HEK293 (cell line): ENCODE data around the gene ACAD9.
A peak's percentile ranks its signal among the peaks of the same experiment; 100 is the strongest.

ENCODE experiments used
- CTCF ChIA-PET: fragments of 350-600 bp; formaldehyde crosslinking; extraction: SDS; loops from one replicate; lab custom pipeline; 2021; ENCODE audit warnings: antibody characterized with exemption; lab: Yijun Ruan, JAX
- POLR2A ChIA-PET: fragments of 300-600 bp; formaldehyde crosslinking; extraction: SDS; loops from one replicate; lab custom pipeline; 2020; ENCODE audit warnings: antibody characterized with exemption, inconsistent platforms; lab: Yijun Ruan, JAX
- H3K27ac ChIP-seq: fragments of 200-500 bp; sonication (Bioruptor generic); 2 replicates; pipeline ENCODE4 v1.5.1; 2014; ENCODE audit warnings: low read depth, low read length, control low read depth, inconsistent platforms; ENCODE audit errors: extremely low read depth
- H3K36me3 ChIP-seq, 2 experiments: fragments of 200-500 bp in 1 of 2; sonication (Bioruptor generic) in 1 of 2; 1 replicate in 1 of 2; 2 replicates in 1 of 2; pipeline ENCODE4 v1.5.1; 2014 to 2017; ENCODE audit warnings: inconsistent platforms in 2 of 2, low read length in 2 of 2; ENCODE audit not compliant: control insufficient read depth in 2 of 2, insufficient read depth in 1 of 2
- H3K4me1 ChIP-seq: fragments of 200-500 bp; sonication (Bioruptor generic); 2 replicates; pipeline ENCODE4 v1.5.1; 2014; ENCODE audit warnings: mild to moderate bottlenecking, low read length, inconsistent platforms; ENCODE audit not compliant: control insufficient read depth, insufficient read depth
- H3K4me3 ChIP-seq: 2 replicates; pipeline ENCODE4 v1.5.1; 2011; ENCODE audit warnings: low read depth, mild to moderate bottlenecking, control low read depth, low read length, moderate library complexity
- H3K9me3 ChIP-seq: fragments of 200-500 bp; sonication (Bioruptor generic); 2 replicates; pipeline ENCODE4 v1.5.1; 2014; ENCODE audit warnings: low read depth, low read length, inconsistent platforms; ENCODE audit not compliant: control insufficient read depth, insufficient read depth
- GLI2 ChIP-seq: fragments of 450-650 bp; formaldehyde crosslinking; IDR thresholded peaks from 2 replicates; pipeline ENCODE4; 2017; ENCODE audit warnings: missing biosample characterization, missing genetic modification characterization, low read depth, borderline replicate concordance
- GLIS2 ChIP-seq: fragments of 450-650 bp; formaldehyde crosslinking; IDR thresholded peaks from 2 replicates; pipeline ENCODE4 v1.5.1; 2016; ENCODE audit warnings: missing biosample characterization, missing genetic modification characterization
- KLF17 ChIP-seq: fragments of 450-650 bp; formaldehyde crosslinking; IDR thresholded peaks from 2 replicates; pipeline ENCODE4 v1.5.1; 2016; ENCODE audit warnings: missing biosample characterization, missing genetic modification characterization
- OSR2 ChIP-seq: fragments of 450-650 bp; formaldehyde crosslinking; IDR thresholded peaks from 2 replicates; pipeline ENCODE4 v1.5.1; 2016; ENCODE audit warnings: missing biosample characterization, missing genetic modification characterization
- SP2 ChIP-seq: fragments of 450-650 bp; formaldehyde crosslinking; IDR thresholded peaks from 2 replicates; pipeline ENCODE4 v1.5.1; 2016; ENCODE audit warnings: missing biosample characterization, missing genetic modification characterization
- ZBTB17 ChIP-seq: fragments of 450-650 bp; formaldehyde crosslinking; IDR thresholded peaks from 2 replicates; pipeline ENCODE4 v1.5.1; 2016; ENCODE audit warnings: missing biosample characterization, missing genetic modification characterization
- ZNF248 ChIP-seq: fragments of 450-650 bp; formaldehyde crosslinking; IDR thresholded peaks from 2 replicates; pipeline ENCODE4 v1.5.1; 2017; ENCODE audit warnings: missing biosample characterization, missing genetic modification characterization
- ZNF274 ChIP-seq, 2 experiments: fragments of 200-500 bp in 1 of 2; fragments of 450-650 bp in 1 of 2; sonication (Bioruptor generic) in 1 of 2; formaldehyde crosslinking in 1 of 2; IDR thresholded peaks; 2 replicates each; pipeline versions ENCODE4 v1.5.1 to v1.6.1; 2014 to 2016; ENCODE audit warnings: borderline replicate concordance in 1 of 2, inconsistent platforms in 1 of 2, low read length in 1 of 2, missing biosample characterization in 1 of 2, missing genetic modification characterization in 1 of 2
- ZNF529 ChIP-seq: fragments of 450-650 bp; formaldehyde crosslinking; IDR thresholded peaks from 2 replicates; pipeline ENCODE4 v1.5.1; 2017; ENCODE audit warnings: missing genetic modification characterization, missing biosample characterization; ENCODE audit not compliant: insufficient replicate concordance
- ZNF555 ChIP-seq: fragments of 450-650 bp; formaldehyde crosslinking; conservative IDR thresholded peaks from 2 replicates; pipeline ENCODE4 v1.5.1; 2017; ENCODE audit warnings: missing biosample characterization, mild to moderate bottlenecking, missing genetic modification characterization, inconsistent platforms
- ZNF629 ChIP-seq: fragments of 450-650 bp; formaldehyde crosslinking; IDR thresholded peaks from 2 replicates; pipeline ENCODE4 v1.5.1; 2017; ENCODE audit warnings: missing biosample characterization, missing genetic modification characterization
- ZNF692 ChIP-seq: fragments of 450-650 bp; formaldehyde crosslinking; IDR thresholded peaks from 2 replicates; pipeline ENCODE4 v1.5.1; 2016; ENCODE audit warnings: missing biosample characterization, missing genetic modification characterization
- TF ChIP-seq, protein P1 (sequence below): fragments of 450-650 bp; formaldehyde crosslinking; IDR thresholded peaks from 2 replicates; pipeline ENCODE4 v1.5.1; 2016; ENCODE audit warnings: missing biosample characterization, missing genetic modification characterization
- TF ChIP-seq, protein P2 (sequence below): fragments of 450-650 bp; formaldehyde crosslinking; IDR thresholded peaks from 2 replicates; pipeline ENCODE4 v1.5.1; 2016; ENCODE audit warnings: missing biosample characterization, missing genetic modification characterization
- TF ChIP-seq, protein P3 (sequence below): fragments of 450-650 bp; formaldehyde crosslinking; IDR thresholded peaks from 2 replicates; pipeline ENCODE4 v1.5.1; 2016; ENCODE audit warnings: missing biosample characterization, missing genetic modification characterization
- TF ChIP-seq, protein P4 (sequence below): fragments of 450-650 bp; formaldehyde crosslinking; IDR thresholded peaks from 2 replicates; pipeline ENCODE4 v1.5.1; 2016; ENCODE audit warnings: missing biosample characterization, missing genetic modification characterization
- TF ChIP-seq, protein P5 (sequence below): fragments of 450-650 bp; formaldehyde crosslinking; IDR thresholded peaks from 2 replicates; pipeline ENCODE4 v1.5.1; 2016; ENCODE audit warnings: missing biosample characterization, missing genetic modification characterization
- TF ChIP-seq, protein P6 (sequence below): fragments of 450-650 bp; formaldehyde crosslinking; IDR thresholded peaks from 2 replicates; pipeline ENCODE4 v1.5.1; 2017; ENCODE audit warnings: missing biosample characterization, missing genetic modification characterization

The ACAD9 gene

DNA sequence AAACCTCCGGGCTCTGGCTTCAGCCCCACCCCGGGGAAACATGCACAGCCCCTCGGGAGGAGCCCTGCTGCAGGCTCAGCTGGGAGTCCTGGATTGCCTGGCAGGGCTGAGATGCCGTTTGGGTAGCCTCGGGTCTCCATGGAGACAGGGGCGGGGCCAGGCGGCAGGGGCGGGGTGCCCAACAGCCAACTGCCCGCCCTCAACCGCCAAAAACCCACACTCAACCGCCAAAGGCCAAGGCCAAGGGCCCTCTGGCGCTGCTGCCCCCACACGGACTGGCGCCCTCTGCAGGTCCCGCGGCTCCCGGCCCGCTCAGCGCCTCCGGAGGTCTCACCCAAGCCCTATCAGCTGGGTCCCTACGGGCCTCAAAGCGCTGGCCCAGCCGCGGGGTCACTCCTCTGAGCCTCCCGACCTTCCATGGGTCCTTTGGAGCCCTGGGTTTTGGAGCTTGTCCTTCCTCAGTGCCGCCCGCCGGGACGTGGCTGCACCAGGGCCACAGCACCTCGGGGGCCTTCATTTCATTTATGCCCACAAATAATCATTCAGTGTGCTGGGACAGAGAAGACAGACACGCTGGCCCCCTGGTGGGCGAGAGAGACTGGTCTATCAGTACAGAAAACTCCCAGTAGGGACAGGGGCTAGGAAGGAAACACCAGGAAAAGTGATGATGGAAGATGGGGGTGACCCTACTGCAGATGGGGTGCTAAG lies 33.5 kb upstream of the ACAD9 start:
- Histone ChIP-seq H3K4me1 (peaks cover 4% of the 10 kb centered on the region), H3K9me3 (no peaks in the 10 kb centered on the region), H3K36me3 (no peaks in the 10 kb centered on the region), H3K27ac (peak overlapping the region; percentile 30; the same call in 1 of the 2 replicates), H3K4me3 (peak overlapping the region; percentile 16)
- POLR2A ChIA-PET = no interaction called here
- CTCF ChIA-PET = interaction anchor here (0.6 to 2.2 kb wide), 15 partner anchors 10 to 337 kb away, joined by 3 to 6 read pairs (median 4); no protein-coding TSS in a partner anchor
- TF ChIP-seq, protein P1, sequence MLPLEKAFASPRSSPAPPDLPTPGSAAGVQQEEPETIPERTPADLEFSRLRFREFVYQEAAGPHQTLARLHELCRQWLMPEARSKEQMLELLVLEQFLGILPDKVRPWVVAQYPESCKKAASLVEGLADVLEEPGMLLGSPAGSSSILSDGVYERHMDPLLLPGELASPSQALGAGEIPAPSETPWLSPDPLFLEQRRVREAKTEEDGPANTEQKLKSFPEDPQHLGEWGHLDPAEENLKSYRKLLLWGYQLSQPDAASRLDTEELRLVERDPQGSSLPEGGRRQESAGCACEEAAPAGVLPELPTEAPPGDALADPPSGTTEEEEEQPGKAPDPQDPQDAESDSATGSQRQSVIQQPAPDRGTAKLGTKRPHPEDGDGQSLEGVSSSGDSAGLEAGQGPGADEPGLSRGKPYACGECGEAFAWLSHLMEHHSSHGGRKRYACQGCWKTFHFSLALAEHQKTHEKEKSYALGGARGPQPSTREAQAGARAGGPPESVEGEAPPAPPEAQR = no peak
- TF ChIP-seq OSR2 (tag by site-specific recombination) (no peak), GLI2 (tag by site-specific recombination) (no peak), ZNF248 (tag by site-specific recombination) (no peak), ZNF692 (tag by site-specific recombination) (no peak), KLF17 (tag by site-specific recombination) (no peak), ZNF529 (tag by site-specific recombination) (no peak), ZBTB17 (tag by site-specific recombination) (0 out of 2 replicates have a peak, but pooled peaks have one; percentile 34), SP2 (peak; percentile 46), ZNF274 (IDR thresholded peaks at IDR 0.05; ENCODE audit: low read length) (no peak), ZNF274 (tag by site-specific recombination; IDR thresholded peaks at IDR 0.05; ENCODE audit: borderline replicate concordance) (no peak), ZNF629 (tag by site-specific recombination) (no peak), GLIS2 (peak; percentile 40; the same call in 1 of the 2 replicates), ZNF555 (tag by site-specific recombination) (no peak)
- TF ChIP-seq, protein P2, sequence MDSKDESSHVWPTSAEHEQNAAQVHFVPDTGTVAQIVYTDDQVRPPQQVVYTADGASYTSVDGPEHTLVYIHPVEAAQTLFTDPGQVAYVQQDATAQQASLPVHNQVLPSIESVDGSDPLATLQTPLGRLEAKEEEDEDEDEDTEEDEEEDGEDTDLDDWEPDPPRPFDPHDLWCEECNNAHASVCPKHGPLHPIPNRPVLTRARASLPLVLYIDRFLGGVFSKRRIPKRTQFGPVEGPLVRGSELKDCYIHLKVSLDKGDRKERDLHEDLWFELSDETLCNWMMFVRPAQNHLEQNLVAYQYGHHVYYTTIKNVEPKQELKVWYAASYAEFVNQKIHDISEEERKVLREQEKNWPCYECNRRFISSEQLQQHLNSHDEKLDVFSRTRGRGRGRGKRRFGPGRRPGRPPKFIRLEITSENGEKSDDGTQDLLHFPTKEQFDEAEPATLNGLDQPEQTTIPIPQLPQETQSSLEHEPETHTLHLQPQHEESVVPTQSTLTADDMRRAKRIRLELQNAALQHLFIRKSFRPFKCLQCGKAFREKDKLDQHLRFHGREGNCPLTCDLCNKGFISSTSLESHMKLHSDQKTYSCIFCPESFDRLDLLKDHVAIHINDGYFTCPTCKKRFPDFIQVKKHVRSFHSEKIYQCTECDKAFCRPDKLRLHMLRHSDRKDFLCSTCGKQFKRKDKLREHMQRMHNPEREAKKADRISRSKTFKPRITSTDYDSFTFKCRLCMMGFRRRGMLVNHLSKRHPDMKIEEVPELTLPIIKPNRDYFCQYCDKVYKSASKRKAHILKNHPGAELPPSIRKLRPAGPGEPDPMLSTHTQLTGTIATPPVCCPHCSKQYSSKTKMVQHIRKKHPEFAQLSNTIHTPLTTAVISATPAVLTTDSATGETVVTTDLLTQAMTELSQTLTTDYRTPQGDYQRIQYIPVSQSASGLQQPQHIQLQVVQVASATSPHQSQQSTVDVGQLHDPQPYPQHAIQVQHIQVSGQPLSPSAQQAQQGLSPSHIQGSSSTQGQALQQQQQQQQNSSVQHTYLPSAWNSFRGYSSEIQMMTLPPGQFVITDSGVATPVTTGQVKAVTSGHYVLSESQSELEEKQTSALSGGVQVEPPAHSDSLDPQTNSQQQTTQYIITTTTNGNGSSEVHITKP = no peak; the same call in 1 of the 2 replicates
- TF ChIP-seq, protein P3, sequence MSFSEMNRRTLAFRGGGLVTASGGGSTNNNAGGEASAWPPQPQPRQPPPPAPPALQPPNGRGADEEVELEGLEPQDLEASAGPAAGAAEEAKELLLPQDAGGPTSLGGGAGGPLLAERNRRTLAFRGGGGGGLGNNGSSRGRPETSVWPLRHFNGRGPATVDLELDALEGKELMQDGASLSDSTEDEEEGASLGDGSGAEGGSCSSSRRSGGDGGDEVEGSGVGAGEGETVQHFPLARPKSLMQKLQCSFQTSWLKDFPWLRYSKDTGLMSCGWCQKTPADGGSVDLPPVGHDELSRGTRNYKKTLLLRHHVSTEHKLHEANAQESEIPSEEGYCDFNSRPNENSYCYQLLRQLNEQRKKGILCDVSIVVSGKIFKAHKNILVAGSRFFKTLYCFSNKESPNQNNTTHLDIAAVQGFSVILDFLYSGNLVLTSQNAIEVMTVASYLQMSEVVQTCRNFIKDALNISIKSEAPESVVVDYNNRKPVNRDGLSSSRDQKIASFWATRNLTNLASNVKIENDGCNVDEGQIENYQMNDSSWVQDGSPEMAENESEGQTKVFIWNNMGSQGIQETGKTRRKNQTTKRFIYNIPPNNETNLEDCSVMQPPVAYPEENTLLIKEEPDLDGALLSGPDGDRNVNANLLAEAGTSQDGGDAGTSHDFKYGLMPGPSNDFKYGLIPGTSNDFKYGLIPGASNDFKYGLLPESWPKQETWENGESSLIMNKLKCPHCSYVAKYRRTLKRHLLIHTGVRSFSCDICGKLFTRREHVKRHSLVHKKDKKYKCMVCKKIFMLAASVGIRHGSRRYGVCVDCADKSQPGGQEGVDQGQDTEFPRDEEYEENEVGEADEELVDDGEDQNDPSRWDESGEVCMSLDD (tag by site-specific recombination) = no peak
- TF ChIP-seq, protein P4, sequence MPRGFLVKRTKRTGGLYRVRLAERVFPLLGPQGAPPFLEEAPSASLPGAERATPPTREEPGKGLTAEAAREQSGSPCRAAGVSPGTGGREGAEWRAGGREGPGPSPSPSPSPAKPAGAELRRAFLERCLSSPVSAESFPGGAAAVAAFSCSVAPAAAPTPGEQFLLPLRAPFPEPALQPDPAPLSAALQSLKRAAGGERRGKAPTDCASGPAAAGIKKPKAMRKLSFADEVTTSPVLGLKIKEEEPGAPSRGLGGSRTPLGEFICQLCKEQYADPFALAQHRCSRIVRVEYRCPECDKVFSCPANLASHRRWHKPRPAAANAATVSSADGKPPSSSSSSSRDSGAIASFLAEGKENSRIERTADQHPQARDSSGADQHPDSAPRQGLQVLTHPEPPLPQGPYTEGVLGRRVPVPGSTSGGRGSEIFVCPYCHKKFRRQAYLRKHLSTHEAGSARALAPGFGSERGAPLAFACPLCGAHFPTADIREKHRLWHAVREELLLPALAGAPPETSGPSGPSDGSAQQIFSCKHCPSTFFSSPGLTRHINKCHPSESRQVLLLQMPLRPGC = no peak
- TF ChIP-seq, protein P5, sequence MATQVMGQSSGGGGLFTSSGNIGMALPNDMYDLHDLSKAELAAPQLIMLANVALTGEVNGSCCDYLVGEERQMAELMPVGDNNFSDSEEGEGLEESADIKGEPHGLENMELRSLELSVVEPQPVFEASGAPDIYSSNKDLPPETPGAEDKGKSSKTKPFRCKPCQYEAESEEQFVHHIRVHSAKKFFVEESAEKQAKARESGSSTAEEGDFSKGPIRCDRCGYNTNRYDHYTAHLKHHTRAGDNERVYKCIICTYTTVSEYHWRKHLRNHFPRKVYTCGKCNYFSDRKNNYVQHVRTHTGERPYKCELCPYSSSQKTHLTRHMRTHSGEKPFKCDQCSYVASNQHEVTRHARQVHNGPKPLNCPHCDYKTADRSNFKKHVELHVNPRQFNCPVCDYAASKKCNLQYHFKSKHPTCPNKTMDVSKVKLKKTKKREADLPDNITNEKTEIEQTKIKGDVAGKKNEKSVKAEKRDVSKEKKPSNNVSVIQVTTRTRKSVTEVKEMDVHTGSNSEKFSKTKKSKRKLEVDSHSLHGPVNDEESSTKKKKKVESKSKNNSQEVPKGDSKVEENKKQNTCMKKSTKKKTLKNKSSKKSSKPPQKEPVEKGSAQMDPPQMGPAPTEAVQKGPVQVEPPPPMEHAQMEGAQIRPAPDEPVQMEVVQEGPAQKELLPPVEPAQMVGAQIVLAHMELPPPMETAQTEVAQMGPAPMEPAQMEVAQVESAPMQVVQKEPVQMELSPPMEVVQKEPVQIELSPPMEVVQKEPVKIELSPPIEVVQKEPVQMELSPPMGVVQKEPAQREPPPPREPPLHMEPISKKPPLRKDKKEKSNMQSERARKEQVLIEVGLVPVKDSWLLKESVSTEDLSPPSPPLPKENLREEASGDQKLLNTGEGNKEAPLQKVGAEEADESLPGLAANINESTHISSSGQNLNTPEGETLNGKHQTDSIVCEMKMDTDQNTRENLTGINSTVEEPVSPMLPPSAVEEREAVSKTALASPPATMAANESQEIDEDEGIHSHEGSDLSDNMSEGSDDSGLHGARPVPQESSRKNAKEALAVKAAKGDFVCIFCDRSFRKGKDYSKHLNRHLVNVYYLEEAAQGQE (tag by site-specific recombination) = no peak
- TF ChIP-seq, protein P6, sequence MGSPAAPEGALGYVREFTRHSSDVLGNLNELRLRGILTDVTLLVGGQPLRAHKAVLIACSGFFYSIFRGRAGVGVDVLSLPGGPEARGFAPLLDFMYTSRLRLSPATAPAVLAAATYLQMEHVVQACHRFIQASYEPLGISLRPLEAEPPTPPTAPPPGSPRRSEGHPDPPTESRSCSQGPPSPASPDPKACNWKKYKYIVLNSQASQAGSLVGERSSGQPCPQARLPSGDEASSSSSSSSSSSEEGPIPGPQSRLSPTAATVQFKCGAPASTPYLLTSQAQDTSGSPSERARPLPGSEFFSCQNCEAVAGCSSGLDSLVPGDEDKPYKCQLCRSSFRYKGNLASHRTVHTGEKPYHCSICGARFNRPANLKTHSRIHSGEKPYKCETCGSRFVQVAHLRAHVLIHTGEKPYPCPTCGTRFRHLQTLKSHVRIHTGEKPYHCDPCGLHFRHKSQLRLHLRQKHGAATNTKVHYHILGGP (tag by site-specific recombination) = no peak
